CD4-positive, alpha-beta T cell treated with Interleukin-15 for 4 hours (primary cell): Measurements from ENCODE around the gene PRELID1.

Experiments used
- DNase-seq: peaks from one replicate; pipeline ENCODE4 v3.0.0-alpha.2; 2020; ENCODE audit warnings: low spot score

The PRELID1 gene

GRCh38 chr5:177314376-177315342 lies 11.1 kb downstream of the PRELID1 start:
- DNase-seq, result no peak

- no peak for DNase-seq
These were observed 11.8 kb downstream of the PRELID1 start for GRCh38 chr5:177315411-177315810.

GRCh38 chr5:177316005-177316404 lies 12.4 kb downstream of the PRELID1 start:
- DNase-seq, result no peak

- peak; percentile 83 for DNase-seq
These were observed 14.4 kb downstream of the PRELID1 start for GRCh38 chr5:177317959-177318377.

- no peak for DNase-seq
These were observed 16.5 kb downstream of the PRELID1 start for GRCh38 chr5:177319913-177320588.

GRCh38 chr5:177320879-177321278 lies 17.3 kb downstream of the PRELID1 start:
- DNase-seq, result no peak

- DNase-seq, result no peak
These were observed 22.3 kb downstream of the PRELID1 start for GRCh38 chr5:177325868-177326381.

GRCh38 chr5:177327539-177328522 lies 24.2 kb downstream of the PRELID1 start:
- DNase-seq, result no peak

- no peak for DNase-seq
These were observed 25.1 kb downstream of the PRELID1 start for GRCh38 chr5:177328545-177329231.

GRCh38 chr5:177329883-177330282 lies 26.3 kb downstream of the PRELID1 start:
- DNase-seq, result no peak

GRCh38 chr5:177330991-177331842 lies 27.6 kb downstream of the PRELID1 start:
- DNase-seq, result no peak

- DNase-seq, result no peak
These were observed 28.7 kb downstream of the PRELID1 start for GRCh38 chr5:177332031-177332895.

- DNase-seq, result no peak
These were observed 29.3 kb downstream of the PRELID1 start for GRCh38 chr5:177332896-177333260.

GRCh38 chr5:177333420-177334154 lies 30.0 kb downstream of the PRELID1 start:
- no peak for DNase-seq

GRCh38 chr5:177334155-177334551 lies 30.6 kb downstream of the PRELID1 start:
- no peak for DNase-seq

GRCh38 chr5:177334781-177335700 lies 31.4 kb downstream of the PRELID1 start:
- no peak for DNase-seq

GRCh38 chr5:177335701-177336065 lies 32.1 kb downstream of the PRELID1 start:
- DNase-seq, result no peak
